DMS153 (cell line): ENCODE results near the gene C1orf210.

Experiments
- DNase-seq: peaks from one replicate; lab custom pipeline; 2025; lab: John Stamatoyannopoulos, UW

C1orf210 gene

GRCh38 chr1:43312212-43312623, 26.8 kb upstream of the C1orf210 start:
- no peak for DNase-seq

- no peak for DNase-seq
Measured at GRCh38 chr1:43311521-43311920, 26.1 kb upstream of the C1orf210 start.

- DNase-seq, result no peak
Measured at GRCh38 chr1:43309405-43310025, 24.1 kb upstream of the C1orf210 start.

DNA sequence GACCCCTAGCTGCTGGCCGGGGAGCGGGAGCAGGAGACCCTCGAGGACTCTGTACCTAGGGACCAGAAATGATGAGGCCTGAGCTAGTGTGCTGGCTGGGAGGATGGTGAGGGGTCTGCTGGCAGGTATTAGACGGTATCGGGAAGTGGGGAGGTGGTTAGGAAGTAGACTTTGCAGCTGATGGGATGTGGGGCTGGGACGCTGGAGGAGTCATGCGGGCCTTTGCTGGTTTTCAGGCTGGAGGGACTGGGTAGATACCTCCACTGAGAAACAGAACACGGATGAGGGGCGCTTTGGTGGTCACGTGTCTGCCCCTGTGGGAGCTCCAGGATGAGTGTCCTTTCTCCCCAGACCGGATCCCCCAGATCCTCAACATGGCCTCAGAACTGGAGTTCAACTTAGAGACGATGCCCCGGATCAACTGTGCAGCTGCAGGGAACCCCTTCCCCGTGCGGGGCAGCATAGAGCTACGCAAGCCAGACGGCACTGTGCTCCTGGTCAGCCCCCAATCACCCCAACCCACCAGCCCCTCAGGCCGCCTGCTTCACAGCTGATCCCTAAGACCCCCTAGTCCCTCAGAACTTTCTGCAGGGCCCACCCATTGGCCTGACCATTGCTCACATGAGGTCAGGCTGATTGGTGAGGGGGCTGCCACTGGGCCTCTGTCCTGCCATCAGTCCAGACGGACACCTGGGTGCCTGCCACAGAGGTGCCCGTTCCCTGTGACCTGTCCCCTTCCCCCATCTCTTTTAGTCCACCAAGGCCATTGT, 23.4 kb upstream of the C1orf210 start:
- DNase-seq, result no peak

- DNase-seq, result no peak
Measured at GRCh38 chr1:43307458-43308158, 22.2 kb upstream of the C1orf210 start.

DNA sequence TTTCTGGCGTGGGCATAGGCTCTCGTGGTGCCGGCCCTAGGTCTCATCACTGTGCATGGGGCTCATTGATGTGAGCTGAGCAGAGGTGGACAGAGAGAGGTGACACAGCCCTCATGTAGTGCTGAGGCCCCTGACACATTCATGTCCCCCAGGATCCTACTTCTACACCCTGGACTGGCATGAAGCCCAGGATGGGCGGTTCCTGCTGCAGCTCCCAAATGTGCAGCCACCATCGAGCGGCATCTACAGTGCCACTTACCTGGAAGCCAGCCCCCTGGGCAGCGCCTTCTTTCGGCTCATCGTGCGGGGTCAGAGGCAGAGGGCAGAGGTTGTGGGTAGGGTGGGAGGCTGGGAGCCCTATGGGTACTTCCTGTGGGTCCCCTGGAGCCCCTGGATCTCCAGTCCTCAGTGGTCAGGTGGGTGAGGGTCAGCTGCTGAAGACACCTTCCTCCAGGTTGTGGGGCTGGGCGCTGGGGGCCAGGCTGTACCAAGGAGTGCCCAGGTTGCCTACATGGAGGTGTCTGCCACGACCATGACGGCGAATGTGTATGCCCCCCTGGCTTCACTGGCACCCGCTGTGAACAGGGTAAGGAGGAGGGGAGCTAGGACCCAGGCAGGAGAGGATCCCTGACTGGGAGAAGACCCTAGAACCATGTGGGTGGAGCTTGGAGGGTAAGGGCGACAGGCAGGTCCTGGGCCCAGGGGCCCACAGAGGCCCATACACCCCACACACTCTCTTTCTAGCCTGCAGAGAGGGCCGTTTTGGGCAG, 21.5 kb upstream of the C1orf210 start:
- peak; percentile 21 for DNase-seq

DNA sequence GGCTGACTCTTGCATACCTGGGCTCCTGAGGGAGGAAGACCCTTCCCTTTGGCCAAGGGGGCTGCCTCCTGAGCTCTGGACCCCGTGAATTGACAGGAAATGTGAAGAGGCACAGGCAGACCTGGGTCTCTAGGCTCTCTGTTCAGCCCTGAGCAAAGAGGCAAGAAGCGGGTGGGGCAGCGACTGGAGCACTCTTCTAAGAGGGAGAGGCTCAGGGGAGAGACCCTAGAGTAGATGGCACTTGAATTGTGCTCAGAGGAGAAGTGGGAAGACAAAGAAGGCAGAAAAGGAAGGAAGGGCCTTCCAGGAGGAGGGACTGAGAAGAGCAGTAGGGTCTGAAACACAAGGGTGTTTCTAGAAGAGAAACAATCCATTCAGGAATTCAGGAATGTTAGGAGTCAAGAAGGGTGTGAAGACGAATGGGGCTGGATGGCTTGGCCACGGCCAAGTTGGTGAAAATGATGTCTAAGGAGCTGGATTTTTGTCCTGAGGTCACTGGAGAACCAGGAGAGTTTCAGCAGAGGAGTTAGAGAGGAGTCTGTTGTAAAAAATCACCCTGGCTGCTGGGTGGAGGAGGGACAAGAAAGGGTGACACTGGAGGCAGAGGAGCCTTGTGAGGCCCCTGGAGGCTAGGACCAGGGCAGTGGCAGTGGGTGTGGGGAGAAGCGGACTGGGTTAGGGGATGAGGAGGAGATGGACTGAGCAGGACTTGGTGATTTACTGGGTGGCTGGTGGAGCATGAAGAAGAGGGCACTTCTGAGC, 20.7 kb upstream of the C1orf210 start:
- no peak for DNase-seq

- DNase-seq, result no peak
Measured at GRCh38 chr1:43305461-43305860, 20.1 kb upstream of the C1orf210 start.

DNA sequence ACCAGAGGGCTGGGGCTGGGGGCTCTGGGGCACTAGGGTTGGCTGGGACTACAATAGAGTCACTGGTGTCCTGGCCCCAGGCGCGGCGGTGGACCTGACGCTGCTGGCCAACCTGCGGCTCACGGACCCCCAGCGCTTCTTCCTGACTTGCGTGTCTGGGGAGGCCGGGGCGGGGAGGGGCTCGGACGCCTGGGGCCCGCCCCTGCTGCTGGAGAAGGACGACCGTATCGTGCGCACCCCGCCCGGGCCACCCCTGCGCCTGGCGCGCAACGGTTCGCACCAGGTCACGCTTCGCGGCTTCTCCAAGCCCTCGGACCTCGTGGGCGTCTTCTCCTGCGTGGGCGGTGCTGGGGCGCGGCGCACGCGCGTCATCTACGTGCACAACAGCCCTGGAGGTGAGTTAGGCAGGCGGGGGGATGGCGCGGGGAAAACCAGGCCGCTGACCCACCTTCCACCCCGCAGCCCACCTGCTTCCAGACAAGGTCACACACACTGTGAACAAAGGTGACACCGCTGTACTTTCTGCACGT, 19.5 kb upstream of the C1orf210 start:
- DNase-seq, result no peak

GRCh38 chr1:43304314-43304681, 18.9 kb upstream of the C1orf210 start:
- no peak for DNase-seq

GRCh38 chr1:43303471-43304313, 18.3 kb upstream of the C1orf210 start:
- no peak for DNase-seq

GRCh38 chr1:43302721-43303470, 17.5 kb upstream of the C1orf210 start:
- DNase-seq, result no peak

DNA sequence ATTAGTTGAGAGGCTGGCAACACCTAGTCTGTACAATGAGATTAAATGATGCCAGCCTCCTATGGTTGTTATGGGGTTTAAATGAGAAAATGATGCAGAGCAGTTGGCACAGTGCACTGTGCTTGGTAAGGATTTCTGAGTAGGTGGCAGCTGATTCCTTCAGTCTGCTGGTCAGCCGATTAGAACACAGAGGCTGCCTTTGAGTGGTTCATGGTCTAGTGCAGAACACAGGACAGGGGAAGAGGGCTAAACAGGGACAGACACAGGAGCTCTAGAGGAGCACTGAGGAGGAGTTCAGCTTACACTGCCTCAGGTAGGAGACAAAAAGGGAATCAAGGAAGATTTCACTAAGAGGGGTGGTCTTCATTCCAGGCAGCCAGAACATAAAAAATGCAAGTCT, 16.8 kb upstream of the C1orf210 start:
- no peak for DNase-seq

- no peak for DNase-seq
Measured at GRCh38 chr1:43300378-43301094, 15.2 kb upstream of the C1orf210 start, which contains the start of gene TIE1. Gene TIE1 (plus strand): TSS chr1:43300982. CDS start chr1:43301072, 90 bp downstream.

DNA sequence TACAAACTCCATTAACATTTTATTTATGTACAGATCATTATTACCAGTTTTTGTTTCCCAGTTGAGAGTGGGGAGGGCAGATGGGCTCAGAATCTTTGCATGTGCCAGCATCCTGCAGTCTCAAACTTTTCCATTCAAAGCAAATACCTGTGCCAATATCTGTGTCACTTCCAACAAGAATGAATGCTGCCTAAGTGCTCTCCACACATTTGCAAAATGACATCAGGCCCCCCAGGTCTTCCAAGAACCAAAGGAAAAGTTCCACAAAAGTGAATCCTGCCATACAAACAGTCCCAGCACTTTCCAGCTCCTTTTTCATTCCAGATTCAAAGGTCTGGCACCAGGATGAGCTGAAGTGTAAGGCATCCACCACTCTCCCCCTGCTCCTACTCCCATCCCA, 13.7 kb upstream of the C1orf210 start:
- no peak for DNase-seq

GRCh38 chr1:43298055-43298454, 12.7 kb upstream of the C1orf210 start:
- DNase-seq, result no peak

DNA sequence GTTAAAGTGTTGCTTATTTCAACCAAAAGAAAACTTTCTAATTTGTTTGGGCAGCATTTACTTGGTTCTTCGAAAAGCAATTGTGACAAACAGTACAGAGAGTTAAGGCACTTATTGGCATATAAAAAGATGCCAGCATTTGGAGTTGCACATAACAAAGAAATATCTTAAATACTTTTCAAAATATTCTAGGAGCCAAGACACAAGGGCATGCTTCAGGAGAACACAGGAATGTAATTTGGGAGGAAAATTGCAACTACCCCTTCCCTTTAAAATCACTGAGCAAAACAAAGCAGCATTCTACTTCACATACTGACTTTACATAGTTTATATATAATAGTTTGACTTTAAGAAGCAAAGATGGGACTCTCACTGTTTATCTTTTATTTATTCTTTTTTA, 10.8 kb upstream of the C1orf210 start:
- DNase-seq, result no peak

- no peak for DNase-seq
Measured at GRCh38 chr1:43294761-43295160, 9.4 kb upstream of the C1orf210 start.
